ENCODE measurements around the gene UBE2QL1.

UBE2QL1 gene

DNA sequence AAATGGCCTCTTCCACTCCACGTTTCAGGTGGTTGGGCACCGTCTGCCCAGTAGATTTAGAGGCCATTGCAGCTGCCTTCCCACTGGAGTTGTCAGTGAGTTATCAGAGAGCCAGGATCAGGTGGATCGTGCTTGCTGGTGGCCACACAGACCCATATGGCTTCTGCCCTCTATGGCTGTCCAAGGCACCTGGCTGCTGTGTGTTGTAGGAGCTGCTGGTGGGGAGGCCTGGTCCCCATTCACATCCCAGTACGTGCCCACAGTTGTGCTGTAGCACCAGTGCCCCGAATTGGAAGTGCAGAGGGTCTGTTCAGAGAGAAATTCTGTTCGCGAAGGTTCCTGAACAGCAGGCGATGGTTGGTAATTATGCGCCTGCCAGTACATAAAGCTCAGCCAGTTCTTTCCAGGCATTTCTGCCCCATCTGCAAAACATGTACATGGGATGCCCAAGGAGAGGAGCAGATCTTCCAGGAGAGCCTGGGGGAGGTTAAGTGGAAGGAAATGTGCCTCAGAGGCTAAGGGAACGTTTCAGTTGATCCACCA lies 41.1 kb downstream of the UBE2QL1 start:
- Histone ChIP-seq H3K4me3 (ENCODE audit: low read depth, low read length) (no peak overlapping the region), H2AFZ (ENCODE audit: low read length, unreplicated experiment) (no peak overlapping the region), H3K27ac (ENCODE audit: low read depth, low read length) (no peak overlapping the region), H3K79me2 (ENCODE audit: control insufficient read depth, insufficient read depth, low read length, unreplicated experiment) (no peaks in the 10 kb centered on the region), H3K27me3 (ENCODE audit: insufficient read depth, low read length) (peaks cover 27% of the 10 kb centered on the region), H3K36me3 (ENCODE audit: insufficient read depth, low read length) (no peaks in the 10 kb centered on the region), H3K4me1 (ENCODE audit: control insufficient read depth, insufficient read depth, low read length, unreplicated experiment) (no peaks in the 10 kb centered on the region)

DNA sequence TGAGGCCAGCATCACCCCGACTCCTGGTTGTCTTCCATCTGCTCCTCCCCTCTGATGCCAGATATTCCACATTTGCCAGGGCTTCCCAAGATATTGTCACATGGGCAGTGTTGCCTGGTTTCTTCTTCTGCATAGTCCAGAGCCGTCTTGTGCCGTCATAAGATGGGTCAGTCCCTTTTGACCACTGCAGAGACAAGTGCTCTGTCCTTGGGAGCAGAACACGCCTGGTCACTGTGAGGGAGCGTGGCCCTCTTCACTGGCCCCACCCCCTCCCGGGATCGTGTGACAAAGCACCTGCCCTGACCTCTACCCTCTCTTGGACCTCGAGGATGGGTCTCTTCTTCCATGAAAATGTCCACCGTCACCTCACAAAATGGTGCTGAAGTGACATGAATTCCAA lies 41.6 kb downstream of the UBE2QL1 start:
- H3K27me3 ChIP-seq (ENCODE audit: insufficient read depth, low read length): peaks cover 32% of the 10 kb centered on the region
- no peaks in the 10 kb centered on the region for H3K79me2 ChIP-seq (ENCODE audit: control insufficient read depth, insufficient read depth, low read length, unreplicated experiment)
- no peaks in the 10 kb centered on the region for H3K4me1 ChIP-seq (ENCODE audit: control insufficient read depth, insufficient read depth, low read length, unreplicated experiment)
- no peaks in the 10 kb centered on the region for H3K36me3 ChIP-seq (ENCODE audit: insufficient read depth, low read length)
- no peak overlapping the region for H2AFZ ChIP-seq (ENCODE audit: low read length, unreplicated experiment)
- H3K4me3 ChIP-seq (ENCODE audit: low read depth, low read length): no peak overlapping the region
- H3K27ac ChIP-seq (ENCODE audit: low read depth, low read length): no peak overlapping the region

DNA sequence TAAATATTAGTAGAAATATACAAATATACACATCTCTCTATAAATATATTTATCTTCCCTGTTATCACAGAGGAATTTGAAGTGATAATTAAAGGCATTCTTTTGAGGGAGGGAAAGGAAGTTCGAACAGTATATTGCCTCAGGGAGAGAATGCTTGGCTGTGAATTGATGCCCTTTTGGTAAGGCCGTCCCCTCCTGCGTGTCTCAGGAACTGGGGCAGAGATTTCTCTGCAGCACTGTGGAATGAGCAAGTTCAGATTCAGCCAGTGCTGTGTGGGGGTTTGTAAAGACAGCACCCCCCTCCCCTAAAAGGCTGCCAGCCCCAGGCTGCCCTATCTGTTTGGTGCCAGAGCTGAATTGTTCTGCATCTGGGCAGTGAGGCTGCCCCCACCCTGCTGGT lies 42.0 kb downstream of the UBE2QL1 start:
- no peak overlapping the region for H3K4me3 ChIP-seq (ENCODE audit: low read depth, low read length)
- H2AFZ ChIP-seq (ENCODE audit: low read length, unreplicated experiment): no peak overlapping the region
- H3K27me3 ChIP-seq (ENCODE audit: insufficient read depth, low read length): peaks cover 30% of the 10 kb centered on the region
- no peaks in the 10 kb centered on the region for H3K36me3 ChIP-seq (ENCODE audit: insufficient read depth, low read length)
- H3K27ac ChIP-seq (ENCODE audit: low read depth, low read length): no peak overlapping the region
- no peaks in the 10 kb centered on the region for H3K79me2 ChIP-seq (ENCODE audit: control insufficient read depth, insufficient read depth, low read length, unreplicated experiment)
- H3K4me1 ChIP-seq (ENCODE audit: control insufficient read depth, insufficient read depth, low read length, unreplicated experiment): no peaks in the 10 kb centered on the region

DNA sequence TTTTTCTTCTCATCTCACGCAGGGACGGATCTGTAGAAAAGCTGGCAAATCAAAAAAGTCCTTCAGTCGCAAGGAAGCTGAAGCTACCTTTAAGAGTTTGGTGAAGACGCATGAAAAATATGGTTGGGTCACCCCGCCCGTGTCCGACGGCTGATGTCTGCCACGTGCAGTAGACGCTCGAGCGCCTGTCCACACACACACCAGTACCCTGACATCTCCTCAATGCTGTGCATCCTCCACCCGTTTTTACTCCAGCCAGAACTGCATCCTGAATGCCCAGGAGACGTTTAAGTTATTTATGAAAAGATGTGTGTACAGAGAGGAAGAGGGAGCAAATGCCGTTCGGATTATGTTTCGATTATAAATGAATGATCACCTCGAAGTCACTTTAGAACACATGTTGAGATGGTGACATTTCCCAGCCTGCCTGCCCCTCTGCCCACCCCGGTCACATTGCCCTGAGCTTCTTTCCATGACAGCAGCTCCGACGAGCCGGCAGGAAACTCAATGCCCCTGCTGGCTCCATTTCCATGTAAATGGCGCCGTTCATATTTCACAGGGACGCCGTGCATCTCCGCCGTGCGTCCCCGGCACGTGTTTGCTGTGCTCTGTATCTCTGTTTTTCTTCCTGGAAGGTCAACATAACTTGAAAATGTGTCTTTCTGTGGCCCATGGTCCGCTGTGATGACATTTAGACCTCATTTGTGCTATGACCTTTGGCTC lies 42.7 kb downstream of the UBE2QL1 start:
- Histone ChIP-seq H3K4me1 (ENCODE audit: control insufficient read depth, insufficient read depth, low read length, unreplicated experiment) (no peaks in the 10 kb centered on the region), H3K4me3 (ENCODE audit: low read depth, low read length) (no peak overlapping the region), H3K79me2 (ENCODE audit: control insufficient read depth, insufficient read depth, low read length, unreplicated experiment) (no peaks in the 10 kb centered on the region)

DNA sequence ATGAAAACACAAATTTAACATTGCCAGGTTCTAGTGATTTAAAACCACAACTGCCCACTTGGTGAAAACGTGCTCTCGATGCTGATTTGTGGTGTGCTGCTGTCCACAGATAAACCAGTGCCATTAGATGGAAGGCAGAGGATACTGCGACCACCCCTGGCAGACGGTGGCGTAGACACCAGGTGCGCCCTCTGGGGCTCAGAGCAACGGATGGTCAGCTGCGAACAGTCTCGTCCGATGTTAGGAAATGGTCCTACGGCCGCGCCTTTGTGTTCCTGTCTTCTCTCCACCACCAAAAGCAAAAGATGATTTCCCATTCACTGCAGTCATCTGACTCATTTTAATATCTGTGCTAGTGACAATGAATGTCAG lies 43.2 kb downstream of the UBE2QL1 start:
- Histone ChIP-seq H3K4me3 (ENCODE audit: low read depth, low read length) (no peak overlapping the region), H2AFZ (ENCODE audit: low read length, unreplicated experiment) (no peak overlapping the region), H3K4me1 (ENCODE audit: control insufficient read depth, insufficient read depth, low read length, unreplicated experiment) (no peaks in the 10 kb centered on the region), H3K36me3 (ENCODE audit: insufficient read depth, low read length) (no peaks in the 10 kb centered on the region), H3K27ac (ENCODE audit: low read depth, low read length) (no peak overlapping the region), H3K27me3 (ENCODE audit: insufficient read depth, low read length) (peaks cover 34% of the 10 kb centered on the region), H3K79me2 (ENCODE audit: control insufficient read depth, insufficient read depth, low read length, unreplicated experiment) (no peaks in the 10 kb centered on the region)

More for the DNA sequence above, 42.7 kb downstream of the UBE2QL1 start:
- Histone ChIP-seq H3K27ac (ENCODE audit: low read depth, low read length) (no peak overlapping the region), H3K36me3 (ENCODE audit: insufficient read depth, low read length) (no peaks in the 10 kb centered on the region), H2AFZ (ENCODE audit: low read length, unreplicated experiment) (no peak overlapping the region), H3K27me3 (ENCODE audit: insufficient read depth, low read length) (peaks cover 30% of the 10 kb centered on the region)

DNA sequence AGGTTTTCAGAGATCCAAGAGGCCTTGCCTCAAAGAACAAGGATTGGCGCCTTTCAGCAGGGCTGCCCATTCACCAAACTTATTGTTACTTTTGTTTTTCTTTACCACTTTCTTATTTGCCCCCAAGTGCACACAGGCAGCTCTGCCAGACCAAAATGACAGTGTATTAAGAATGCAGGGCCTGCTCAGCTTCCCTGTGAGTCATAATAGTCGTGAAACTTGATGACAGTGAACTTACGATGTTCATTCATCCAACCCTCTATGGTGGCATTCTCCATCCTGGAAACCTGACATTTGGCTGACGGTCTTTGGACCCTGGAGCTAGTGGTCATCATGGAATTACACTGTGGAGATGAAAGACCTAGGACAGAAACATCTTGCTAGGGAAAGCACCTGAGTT lies 44.3 kb downstream of the UBE2QL1 start:
- Histone ChIP-seq H3K27ac (ENCODE audit: low read depth, low read length) (no peak overlapping the region), H3K4me3 (ENCODE audit: low read depth, low read length) (no peak overlapping the region), H3K4me1 (ENCODE audit: control insufficient read depth, insufficient read depth, low read length, unreplicated experiment) (no peaks in the 10 kb centered on the region), H3K27me3 (ENCODE audit: insufficient read depth, low read length) (peaks cover 33% of the 10 kb centered on the region), H3K79me2 (ENCODE audit: control insufficient read depth, insufficient read depth, low read length, unreplicated experiment) (no peaks in the 10 kb centered on the region), H2AFZ (ENCODE audit: low read length, unreplicated experiment) (no peak overlapping the region), H3K36me3 (ENCODE audit: insufficient read depth, low read length) (no peaks in the 10 kb centered on the region)

DNA sequence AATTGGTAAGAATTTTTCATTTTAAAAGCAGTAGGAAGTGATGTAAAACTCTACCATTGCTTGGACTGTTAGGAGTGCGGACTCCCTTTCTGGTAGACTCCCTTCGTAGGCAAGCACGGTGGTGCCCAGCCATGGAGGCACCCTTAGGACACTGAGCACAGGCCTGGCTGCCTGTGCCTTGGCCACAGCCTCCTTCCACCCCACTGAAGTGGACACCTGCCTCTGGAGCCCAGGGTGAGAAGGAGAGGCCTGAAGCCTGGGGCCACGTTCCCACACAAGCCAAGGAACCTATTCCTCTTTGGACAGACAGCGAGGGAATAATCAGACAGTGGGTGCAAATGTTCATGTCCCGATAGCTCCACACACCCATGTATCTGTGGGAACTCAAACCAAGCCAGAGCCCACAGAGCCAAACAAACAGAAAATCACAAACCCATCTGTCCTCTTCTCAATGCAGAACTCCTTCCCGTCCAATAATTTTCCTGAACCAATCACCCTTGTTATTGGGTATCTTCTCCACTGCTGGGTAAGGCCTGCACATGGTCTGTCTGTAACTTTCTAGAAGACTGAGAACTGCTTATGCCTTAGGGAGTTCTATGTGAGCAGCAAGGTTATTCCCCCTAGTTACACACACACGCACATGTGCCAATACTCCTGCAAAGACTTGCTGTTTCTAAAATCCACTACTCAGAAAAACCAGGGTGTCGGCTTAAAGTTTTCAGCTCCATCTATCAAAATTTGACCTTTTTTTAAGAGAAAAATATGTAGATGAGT lies 45.2 kb downstream of the UBE2QL1 start:
- H3K27me3 ChIP-seq (ENCODE audit: insufficient read depth, low read length): peaks cover 32% of the 10 kb centered on the region
- H3K27ac ChIP-seq (ENCODE audit: low read depth, low read length): no peak overlapping the region
- no peak overlapping the region for H3K4me3 ChIP-seq (ENCODE audit: low read depth, low read length)
- no peaks in the 10 kb centered on the region for H3K4me1 ChIP-seq (ENCODE audit: control insufficient read depth, insufficient read depth, low read length, unreplicated experiment)
- H3K79me2 ChIP-seq (ENCODE audit: control insufficient read depth, insufficient read depth, low read length, unreplicated experiment): no peaks in the 10 kb centered on the region
- H2AFZ ChIP-seq (ENCODE audit: low read length, unreplicated experiment): no peak overlapping the region
- H3K36me3 ChIP-seq (ENCODE audit: insufficient read depth, low read length): no peaks in the 10 kb centered on the region

DNA sequence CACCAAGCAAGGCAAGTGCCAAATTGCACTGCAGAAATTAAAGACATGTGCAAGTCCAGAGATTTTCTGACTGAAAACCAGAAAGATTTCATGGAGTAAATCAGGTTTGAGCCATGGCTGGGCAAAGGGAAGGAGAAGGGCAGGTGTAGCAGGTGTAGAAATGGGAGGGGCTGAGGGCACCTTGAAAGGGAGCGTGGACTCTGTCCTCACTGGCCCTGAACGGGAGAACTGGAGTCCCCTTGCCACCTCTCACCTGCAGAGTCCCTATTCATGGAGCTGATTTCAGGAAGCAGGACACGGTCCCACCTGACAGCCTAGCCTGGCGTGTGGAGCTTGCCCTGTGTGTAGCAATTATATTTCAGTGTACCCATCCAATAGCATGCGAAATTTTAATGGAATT lies 46.3 kb downstream of the UBE2QL1 start:
- Histone ChIP-seq H2AFZ (ENCODE audit: low read length, unreplicated experiment) (no peak overlapping the region), H3K27ac (ENCODE audit: low read depth, low read length) (no peak overlapping the region), H3K27me3 (ENCODE audit: insufficient read depth, low read length) (peaks cover 32% of the 10 kb centered on the region), H3K36me3 (ENCODE audit: insufficient read depth, low read length) (no peaks in the 10 kb centered on the region), H3K4me1 (ENCODE audit: control insufficient read depth, insufficient read depth, low read length, unreplicated experiment) (no peaks in the 10 kb centered on the region), H3K4me3 (ENCODE audit: low read depth, low read length) (no peak overlapping the region), H3K79me2 (ENCODE audit: control insufficient read depth, insufficient read depth, low read length, unreplicated experiment) (no peaks in the 10 kb centered on the region)

DNA sequence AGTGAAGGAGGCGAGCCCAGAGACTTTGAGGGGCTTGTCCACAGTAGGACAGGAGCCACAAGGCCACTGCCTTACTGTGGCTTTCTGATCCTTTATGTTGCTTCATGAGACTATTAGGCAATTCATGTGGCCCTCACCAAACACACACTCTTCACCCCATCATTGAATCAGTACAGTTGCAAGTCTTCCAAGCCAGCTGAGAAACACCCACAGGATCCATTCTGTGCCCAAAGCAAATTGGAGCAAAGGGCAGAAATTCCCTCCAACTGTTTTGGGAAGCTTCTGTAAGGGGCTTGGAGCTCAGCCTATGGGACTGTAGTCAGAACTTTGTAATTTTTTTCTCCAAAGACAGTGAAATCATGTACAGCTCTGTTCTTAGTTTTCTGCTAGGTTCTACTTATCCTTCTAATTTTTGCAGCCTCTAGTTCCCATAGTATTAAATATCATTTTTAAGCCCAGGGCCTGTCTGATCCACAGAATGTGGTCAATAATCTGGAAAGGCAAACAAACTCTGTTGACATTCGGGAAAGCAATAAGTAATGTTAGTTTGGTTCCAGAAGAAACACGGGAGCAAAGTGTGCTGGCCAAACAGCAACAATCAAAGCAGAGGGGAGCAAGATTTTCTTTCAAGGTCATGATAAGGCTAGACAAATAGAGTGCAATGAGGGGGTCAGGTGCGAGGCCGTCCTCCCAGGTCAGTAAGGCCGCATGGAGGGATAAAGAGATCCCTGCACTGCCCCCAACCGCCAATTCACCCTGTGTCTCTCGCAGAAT lies 47.0 kb downstream of the UBE2QL1 start:
- H3K27ac ChIP-seq (ENCODE audit: low read depth, low read length): no peak overlapping the region
- no peaks in the 10 kb centered on the region for H3K4me1 ChIP-seq (ENCODE audit: control insufficient read depth, insufficient read depth, low read length, unreplicated experiment)
- H3K4me3 ChIP-seq (ENCODE audit: low read depth, low read length): no peak overlapping the region
- H3K36me3 ChIP-seq (ENCODE audit: insufficient read depth, low read length): no peaks in the 10 kb centered on the region
- H2AFZ ChIP-seq (ENCODE audit: low read length, unreplicated experiment): no peak overlapping the region
- peaks cover 29% of the 10 kb centered on the region for H3K27me3 ChIP-seq (ENCODE audit: insufficient read depth, low read length)
- no peaks in the 10 kb centered on the region for H3K79me2 ChIP-seq (ENCODE audit: control insufficient read depth, insufficient read depth, low read length, unreplicated experiment)

DNA sequence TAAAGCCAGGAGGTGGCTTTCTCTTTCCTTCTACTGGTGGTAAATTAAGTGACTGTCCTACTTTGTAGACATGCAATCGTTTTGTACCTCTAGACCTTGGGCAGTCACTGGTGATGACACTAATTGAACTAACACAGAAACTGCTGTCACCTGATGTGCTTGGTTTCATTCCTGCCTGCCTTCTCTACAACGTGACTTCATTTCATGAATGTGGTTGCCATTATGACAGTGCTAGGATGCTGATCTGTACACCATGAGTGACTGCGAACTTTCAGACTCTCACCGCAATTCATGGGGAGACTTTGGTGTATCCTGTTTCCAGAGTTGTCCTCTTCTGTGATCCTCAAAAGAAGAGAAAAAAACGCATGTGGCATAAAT lies 47.5 kb downstream of the UBE2QL1 start:
- Histone ChIP-seq H3K27ac (ENCODE audit: low read depth, low read length) (no peak overlapping the region), H3K4me3 (ENCODE audit: low read depth, low read length) (no peak overlapping the region), H3K4me1 (ENCODE audit: control insufficient read depth, insufficient read depth, low read length, unreplicated experiment) (no peaks in the 10 kb centered on the region), H3K27me3 (ENCODE audit: insufficient read depth, low read length) (peaks cover 29% of the 10 kb centered on the region), H3K36me3 (ENCODE audit: insufficient read depth, low read length) (no peaks in the 10 kb centered on the region), H3K79me2 (ENCODE audit: control insufficient read depth, insufficient read depth, low read length, unreplicated experiment) (no peaks in the 10 kb centered on the region), H2AFZ (ENCODE audit: low read length, unreplicated experiment) (no peak overlapping the region)
